ENCODE data around the gene DOCK6. TPM values are rescaled to one million over a fixed set of nuclear protein-coding genes. Genes with fewer than 3 reads are reported as not detected.

DOCK6 gene
- total RNA-seq, 2 donors from 2014 or later, result 45.9 to 86.0 TPM

DNA sequence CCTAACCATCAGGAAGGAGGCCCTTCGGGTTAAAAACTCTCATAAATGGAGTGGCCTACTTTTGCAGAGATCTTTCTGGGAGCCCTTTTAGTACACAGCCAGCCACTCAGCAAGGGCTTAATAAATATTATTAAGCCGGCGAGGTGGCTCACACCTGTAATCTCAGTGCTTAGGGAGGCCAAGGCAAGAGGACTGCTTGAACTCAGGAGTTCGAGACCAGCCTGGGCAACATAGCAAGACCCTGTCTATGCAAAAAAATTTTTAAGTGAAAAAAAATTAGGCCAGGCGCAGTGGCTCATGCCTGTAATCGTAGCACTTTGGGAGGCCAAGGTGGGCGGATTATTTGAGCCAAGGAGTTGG lies 64.2 kb downstream of the DOCK6 start:
- peak overlapping the region; percentile 49 for H3K4me3 ChIP-seq
- H3K27me3 ChIP-seq, result no peaks in the 10 kb centered on the region
- peak overlapping the region; percentile 81 for H3K27ac ChIP-seq
- DNase-seq, result no peak
- peak overlapping the region; percentile 43 to 66 for H3K9ac ChIP-seq (ENCODE audit: low read depth in 2 of 2, low read length in 2 of 2)
- intact Hi-C loops (cut with DNase I), result no loop called here
- H3K9me3 ChIP-seq, result no peaks in the 10 kb centered on the region
- no peaks in the 10 kb centered on the region for H3K4me1 ChIP-seq
- no peaks in the 10 kb centered on the region for H3K36me3 ChIP-seq
- TF ChIP-seq CTCF (IDR thresholded peaks at IDR 0.05), result no peak

DNA sequence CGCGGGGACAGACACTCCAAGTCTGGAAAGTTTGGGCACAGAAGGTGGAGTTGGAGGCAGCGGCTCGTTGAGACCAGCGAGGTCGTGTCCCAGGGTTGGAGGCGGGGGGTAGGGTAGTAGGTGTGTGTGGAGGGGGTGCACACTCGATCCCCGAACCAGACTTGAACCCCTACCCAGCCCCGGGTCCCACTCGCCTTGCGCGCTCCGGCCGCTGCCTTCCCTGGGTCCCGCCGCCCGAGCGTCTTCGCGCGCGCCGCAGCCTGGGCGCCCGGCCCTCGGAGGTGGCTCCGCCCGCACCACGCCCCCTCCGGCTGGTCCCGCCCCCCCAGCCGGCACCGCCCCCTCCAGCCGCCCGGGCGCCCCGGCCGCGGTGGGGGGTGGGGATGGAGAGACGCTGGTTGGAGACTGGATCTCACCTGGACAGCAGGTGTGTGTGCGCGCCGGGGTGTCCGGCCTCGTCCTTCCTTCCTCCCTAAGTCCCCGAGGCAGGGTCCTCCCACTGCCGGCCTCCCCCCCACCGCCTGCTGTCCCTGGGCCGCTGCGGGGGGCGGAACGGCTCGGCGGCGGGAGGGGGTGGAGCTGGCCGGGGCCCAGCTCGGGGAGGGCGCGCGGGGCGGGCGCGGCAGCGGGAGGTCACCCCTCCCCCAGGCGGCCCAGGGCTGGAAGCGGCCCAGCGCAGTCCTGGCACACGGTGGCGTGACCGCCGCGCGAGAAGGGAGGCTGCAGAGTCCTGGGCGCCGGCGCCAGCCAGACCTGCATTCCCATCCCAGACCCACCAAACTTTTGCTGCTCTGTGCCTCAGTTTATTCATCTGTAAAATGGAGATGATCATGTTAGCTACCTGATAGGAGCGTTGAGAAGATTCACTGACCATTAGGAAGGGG lies 64.8 kb downstream of the DOCK6 start, which contains the start of gene KANK2:
Gene KANK2 (minus strand): TSS at position 255 of the 884 bp plus-strand sequence. CDS start 3,034 bp downstream, outside the sequence.
- TF ChIP-seq CTCF (IDR thresholded peaks at IDR 0.05), result no peak
- H3K36me3 ChIP-seq, result no peaks in the 10 kb centered on the region

GRCh38 chr19:11196406-11197287 lies 65.7 kb downstream of the DOCK6 start:
- Histone ChIP-seq H3K36me3 (no peaks in the 10 kb centered on the region), H3K27me3 (no peaks in the 10 kb centered on the region), H3K9ac (ENCODE audit: low read depth in 2 of 2, low read length in 2 of 2) (peak overlapping the region; percentile 81 to 87), H3K4me1 (no peaks in the 10 kb centered on the region), H3K27ac (peak overlapping the region; percentile 81), H3K9me3 (no peaks in the 10 kb centered on the region), H3K4me3 (peak overlapping the region; percentile 49)
- intact Hi-C loops (cut with DNase I), result no loop called here
- DNase-seq, result peak; percentile 43
- no peak for TF ChIP-seq CTCF (IDR thresholded peaks at IDR 0.05)

More for the DNA sequence above, 64.8 kb downstream of the DOCK6 start, which contains the start of gene KANK2:
- H3K9me3 ChIP-seq, result no peaks in the 10 kb centered on the region
- H3K9ac ChIP-seq (ENCODE audit: low read depth in 2 of 2, low read length in 2 of 2), result peak within 1 kb of the TSS; percentile 81 to 87
- H3K4me3 ChIP-seq, result peak within 1 kb of the TSS; percentile 49
- peak; percentile 89 for DNase-seq
- no peaks in the 10 kb centered on the region for H3K4me1 ChIP-seq
- intact Hi-C loops (cut with DNase I), result no loop called here
- peak within 1 kb of the TSS; percentile 81 for H3K27ac ChIP-seq
- no peaks in the 10 kb centered on the region for H3K27me3 ChIP-seq

GRCh38 chr19:11195681-11196080 lies 66.6 kb downstream of the DOCK6 start:
- Histone ChIP-seq H3K36me3 (no peaks in the 10 kb centered on the region), H3K4me1 (no peaks in the 10 kb centered on the region), H3K27ac (peak overlapping the region; percentile 44), H3K9ac (ENCODE audit: low read depth in 2 of 2, low read length in 2 of 2) (peak overlapping the region; percentile 47 to 63), H3K4me3 (peak overlapping the region; percentile 23), H3K9me3 (no peaks in the 10 kb centered on the region), H3K27me3 (no peaks in the 10 kb centered on the region)
- no peak for TF ChIP-seq CTCF (IDR thresholded peaks at IDR 0.05)
- no peak for DNase-seq
- intact Hi-C loops (cut with DNase I), result no loop called here
